ENCODE data around the gene TMEM150C. TPM values are rescaled to one million over a fixed set of nuclear protein-coding genes. Genes with fewer than 3 reads are reported as not detected.
A peak's percentile ranks its signal among the peaks of the same experiment; 100 is the strongest.
"Not testable (repeated sequence)": the region's sequence is repeated elsewhere in the genome, so short reads cannot be mapped to it uniquely, and the experiment has no call there.

TMEM150C gene
- total RNA-seq, 1 donor from 2014 or later: 4.9 TPM

DNA sequence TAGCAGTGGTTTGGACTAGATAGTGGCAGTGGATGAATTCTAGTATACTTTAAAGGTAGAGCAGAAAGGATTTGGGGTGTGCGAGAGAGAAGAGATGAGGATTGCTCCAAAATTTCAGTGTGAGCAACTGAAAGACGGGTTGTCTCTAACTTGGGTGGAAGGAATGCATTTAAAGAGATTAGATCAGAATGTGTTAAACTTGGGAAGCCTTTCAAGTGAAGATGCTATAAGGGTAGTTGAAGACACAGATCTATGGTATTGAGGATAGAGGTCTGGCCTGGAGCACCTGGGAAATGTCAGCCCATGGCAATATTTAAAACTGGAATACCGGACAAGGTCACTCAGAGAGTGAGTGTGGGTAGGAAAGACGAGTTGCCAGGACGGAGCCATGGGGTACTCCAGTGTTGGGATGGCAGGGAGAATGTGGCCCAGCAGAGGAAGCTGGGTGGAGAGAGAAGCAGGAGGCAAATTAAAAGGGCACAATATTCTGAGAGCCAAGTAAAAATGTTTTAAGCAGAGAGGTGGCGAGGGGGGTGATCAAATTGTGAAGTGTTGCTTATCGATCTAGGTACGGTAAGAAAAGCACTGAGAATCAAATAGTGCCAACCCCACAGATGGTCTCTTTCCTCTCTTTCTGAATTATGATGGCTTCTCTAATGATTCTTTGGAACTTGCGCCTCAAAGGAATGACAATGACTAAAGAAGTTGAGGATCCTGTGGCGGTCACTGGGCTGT, 80.8 kb downstream of the TMEM150C start:
- TF ChIP-seq, protein P1, sequence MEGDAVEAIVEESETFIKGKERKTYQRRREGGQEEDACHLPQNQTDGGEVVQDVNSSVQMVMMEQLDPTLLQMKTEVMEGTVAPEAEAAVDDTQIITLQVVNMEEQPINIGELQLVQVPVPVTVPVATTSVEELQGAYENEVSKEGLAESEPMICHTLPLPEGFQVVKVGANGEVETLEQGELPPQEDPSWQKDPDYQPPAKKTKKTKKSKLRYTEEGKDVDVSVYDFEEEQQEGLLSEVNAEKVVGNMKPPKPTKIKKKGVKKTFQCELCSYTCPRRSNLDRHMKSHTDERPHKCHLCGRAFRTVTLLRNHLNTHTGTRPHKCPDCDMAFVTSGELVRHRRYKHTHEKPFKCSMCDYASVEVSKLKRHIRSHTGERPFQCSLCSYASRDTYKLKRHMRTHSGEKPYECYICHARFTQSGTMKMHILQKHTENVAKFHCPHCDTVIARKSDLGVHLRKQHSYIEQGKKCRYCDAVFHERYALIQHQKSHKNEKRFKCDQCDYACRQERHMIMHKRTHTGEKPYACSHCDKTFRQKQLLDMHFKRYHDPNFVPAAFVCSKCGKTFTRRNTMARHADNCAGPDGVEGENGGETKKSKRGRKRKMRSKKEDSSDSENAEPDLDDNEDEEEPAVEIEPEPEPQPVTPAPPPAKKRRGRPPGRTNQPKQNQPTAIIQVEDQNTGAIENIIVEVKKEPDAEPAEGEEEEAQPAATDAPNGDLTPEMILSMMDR (IDR thresholded peaks at IDR 0.05; ENCODE audit: insufficient read depth, low read length, poor library complexity, severe bottlenecking): no peak
- Histone ChIP-seq H3K36me3 (ENCODE audit: control insufficient read depth, insufficient read depth, low read length) (no peaks in the 10 kb centered on the region), H3K27me3 (ENCODE audit: control insufficient read depth, insufficient read depth, low read length) (no peaks in the 10 kb centered on the region), H3K4me3 (ENCODE audit: low read depth, low read length) (no peak overlapping the region)
- no peak for DNase-seq (ENCODE audit: low read depth)

DNA sequence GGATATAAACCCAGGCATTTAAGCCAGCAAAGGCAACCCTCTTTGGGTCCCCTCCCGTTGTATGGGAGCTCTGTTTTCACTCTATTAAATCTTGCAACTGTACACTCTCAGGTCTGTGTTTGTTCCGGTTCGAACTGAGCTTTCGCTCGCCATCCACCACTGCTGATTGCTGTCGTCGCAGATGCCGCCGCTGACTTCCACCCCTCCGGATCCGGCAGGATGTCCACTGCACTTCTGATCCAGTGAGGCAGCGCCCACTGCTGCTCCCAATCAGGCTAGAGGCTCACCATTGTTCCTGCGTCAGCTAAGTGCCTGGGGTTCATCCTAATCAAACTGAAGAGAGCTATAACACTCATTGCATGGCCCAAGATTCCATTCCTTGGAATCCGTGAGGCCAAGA, 82.2 kb downstream of the TMEM150C start:
- H3K27me3 ChIP-seq (ENCODE audit: control insufficient read depth, insufficient read depth, low read length): no peaks in the 10 kb centered on the region
- no peak for DNase-seq (ENCODE audit: low read depth)
- no peaks in the 10 kb centered on the region for H3K36me3 ChIP-seq (ENCODE audit: control insufficient read depth, insufficient read depth, low read length)
- no peak overlapping the region for H3K4me3 ChIP-seq (ENCODE audit: low read depth, low read length)
- TF ChIP-seq, protein P1 (IDR thresholded peaks at IDR 0.05; ENCODE audit: insufficient read depth, low read length, poor library complexity, severe bottlenecking): no peak

DNA sequence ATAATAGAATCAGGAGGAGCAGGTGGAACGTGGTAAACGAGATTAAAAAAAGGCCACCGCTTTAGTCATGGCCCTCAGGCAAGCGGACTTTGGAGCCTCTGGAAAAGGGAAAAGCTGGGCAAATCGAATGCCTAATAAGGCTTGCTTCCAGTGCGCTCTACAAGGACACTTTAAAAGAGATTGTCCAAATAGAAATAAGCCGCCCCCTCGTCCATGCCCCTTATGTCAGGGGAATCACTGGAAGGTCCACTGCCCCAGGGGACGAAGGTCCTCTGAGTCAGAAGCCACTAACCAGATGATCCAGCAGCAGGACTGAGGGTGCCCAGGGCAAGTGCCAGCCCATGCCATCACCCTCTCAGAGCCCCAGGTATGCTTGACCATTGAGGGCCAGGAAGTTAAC, 84.3 kb downstream of the TMEM150C start:
- H3K36me3 ChIP-seq (ENCODE audit: control insufficient read depth, insufficient read depth, low read length); H3K4me3 ChIP-seq (ENCODE audit: low read depth, low read length); H3K27me3 ChIP-seq (ENCODE audit: control insufficient read depth, insufficient read depth, low read length); DNase-seq (ENCODE audit: low read depth): not testable (repeated sequence)

GRCh38 chr4:82475931-82476330, 85.9 kb downstream of the TMEM150C start:
- not testable (repeated sequence) for DNase-seq (ENCODE audit: low read depth); H3K4me3 ChIP-seq (ENCODE audit: low read depth, low read length); H3K36me3 ChIP-seq (ENCODE audit: control insufficient read depth, insufficient read depth, low read length); H3K27me3 ChIP-seq (ENCODE audit: control insufficient read depth, insufficient read depth, low read length)

- H3K4me3 ChIP-seq (ENCODE audit: low read depth, low read length): no peak overlapping the region
- H3K36me3 ChIP-seq (ENCODE audit: control insufficient read depth, insufficient read depth, low read length): no peaks in the 10 kb centered on the region
- no peak for DNase-seq (ENCODE audit: low read depth)
- no peaks in the 10 kb centered on the region for H3K27me3 ChIP-seq (ENCODE audit: control insufficient read depth, insufficient read depth, low read length)
- TF ChIP-seq, protein P1 (IDR thresholded peaks at IDR 0.05; ENCODE audit: insufficient read depth, low read length, poor library complexity, severe bottlenecking): no peak
Measured at GRCh38 chr4:82473621-82474164, 88.1 kb downstream of the TMEM150C start.

DNA sequence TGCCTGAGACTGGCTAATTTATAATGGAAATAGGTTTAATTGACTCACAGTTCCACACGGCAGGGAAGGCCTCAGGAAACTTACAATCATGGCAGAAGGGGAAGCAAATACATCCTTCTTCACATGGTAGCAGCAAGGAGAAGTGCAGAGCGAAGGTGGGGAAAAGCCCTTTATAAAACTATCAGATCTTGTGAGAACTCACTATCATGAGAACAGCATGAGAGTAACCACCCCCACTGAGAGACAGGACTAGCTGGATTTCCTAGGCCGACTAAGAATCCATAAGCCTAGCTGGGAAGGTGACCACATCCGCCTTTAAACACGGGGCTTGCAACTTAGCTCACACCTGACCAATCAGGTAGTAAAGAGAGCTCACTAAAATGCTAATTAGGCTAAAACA, 88.7 kb downstream of the TMEM150C start:
- not testable (repeated sequence) for H3K27me3 ChIP-seq (ENCODE audit: control insufficient read depth, insufficient read depth, low read length); DNase-seq (ENCODE audit: low read depth); H3K4me3 ChIP-seq (ENCODE audit: low read depth, low read length); H3K36me3 ChIP-seq (ENCODE audit: control insufficient read depth, insufficient read depth, low read length)

DNA sequence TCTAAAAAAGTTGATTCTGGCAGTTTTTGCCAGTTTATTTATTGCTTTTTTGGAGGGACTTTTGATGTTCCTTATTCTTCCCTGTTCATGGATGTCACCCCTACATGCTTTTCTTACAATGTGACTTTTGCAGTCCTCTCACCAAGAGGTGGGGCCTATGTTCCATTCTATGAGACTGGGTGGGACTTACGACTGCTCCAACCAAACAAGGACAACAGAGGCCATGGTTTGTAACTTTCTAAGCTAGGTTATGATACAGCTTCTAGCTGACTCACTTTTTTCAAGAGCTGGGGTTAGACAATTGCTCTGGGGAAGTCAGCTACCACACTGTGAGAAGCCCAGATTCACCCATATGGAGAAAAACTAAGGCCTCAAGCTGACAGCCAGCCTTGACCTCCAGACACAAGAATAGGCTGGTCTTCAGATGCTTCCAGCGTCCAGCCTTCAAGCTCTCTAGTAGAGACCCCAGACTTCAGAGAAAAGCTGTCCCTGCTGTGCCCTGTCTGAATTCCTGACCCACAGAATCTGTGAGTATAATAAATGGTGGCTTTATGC, 91.9 kb downstream of the TMEM150C start:
- H3K4me3 ChIP-seq (ENCODE audit: low read depth, low read length): no peak overlapping the region
- no peaks in the 10 kb centered on the region for H3K27me3 ChIP-seq (ENCODE audit: control insufficient read depth, insufficient read depth, low read length)
- peak; percentile 18 for DNase-seq (ENCODE audit: low read depth)
- TF ChIP-seq, protein P1 (IDR thresholded peaks at IDR 0.05; ENCODE audit: insufficient read depth, low read length, poor library complexity, severe bottlenecking): no peak
- no peaks in the 10 kb centered on the region for H3K36me3 ChIP-seq (ENCODE audit: control insufficient read depth, insufficient read depth, low read length)
